Measurements from ENCODE around the gene SMARCA1.

DNA sequence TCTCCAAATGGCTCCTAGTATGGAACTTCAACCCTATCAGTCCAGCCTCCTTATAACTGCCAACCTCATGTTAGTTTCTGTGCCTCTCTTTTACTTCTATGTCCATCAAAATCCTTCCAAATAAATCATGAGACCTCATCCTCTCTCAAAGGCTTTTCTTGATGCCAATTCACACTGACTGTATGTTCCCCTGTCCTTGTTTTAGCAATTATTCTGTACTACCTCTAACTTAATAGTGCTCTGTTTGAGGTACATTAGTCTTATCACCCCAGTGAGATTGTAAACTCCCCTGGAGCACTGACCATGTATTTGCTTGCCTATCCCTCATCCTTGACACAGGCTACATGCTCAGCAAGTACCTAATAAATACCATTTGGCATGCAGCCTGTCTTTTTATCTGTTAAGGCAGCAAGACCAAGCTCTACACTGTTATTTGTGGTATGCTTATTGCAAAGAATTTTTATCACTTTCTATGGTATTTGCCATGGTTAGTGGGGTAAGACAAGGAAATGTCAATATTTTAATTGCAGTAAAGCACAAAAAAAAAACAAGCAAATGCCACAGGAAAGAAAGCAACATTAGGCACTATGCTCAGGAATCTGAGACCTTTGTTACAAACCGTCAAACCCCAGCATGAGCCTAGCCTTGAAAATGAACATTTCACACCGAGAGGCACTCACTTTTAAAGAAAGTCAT, 119.2 kb downstream of the SMARCA1 start:
- TF ChIP-seq, protein P1, sequence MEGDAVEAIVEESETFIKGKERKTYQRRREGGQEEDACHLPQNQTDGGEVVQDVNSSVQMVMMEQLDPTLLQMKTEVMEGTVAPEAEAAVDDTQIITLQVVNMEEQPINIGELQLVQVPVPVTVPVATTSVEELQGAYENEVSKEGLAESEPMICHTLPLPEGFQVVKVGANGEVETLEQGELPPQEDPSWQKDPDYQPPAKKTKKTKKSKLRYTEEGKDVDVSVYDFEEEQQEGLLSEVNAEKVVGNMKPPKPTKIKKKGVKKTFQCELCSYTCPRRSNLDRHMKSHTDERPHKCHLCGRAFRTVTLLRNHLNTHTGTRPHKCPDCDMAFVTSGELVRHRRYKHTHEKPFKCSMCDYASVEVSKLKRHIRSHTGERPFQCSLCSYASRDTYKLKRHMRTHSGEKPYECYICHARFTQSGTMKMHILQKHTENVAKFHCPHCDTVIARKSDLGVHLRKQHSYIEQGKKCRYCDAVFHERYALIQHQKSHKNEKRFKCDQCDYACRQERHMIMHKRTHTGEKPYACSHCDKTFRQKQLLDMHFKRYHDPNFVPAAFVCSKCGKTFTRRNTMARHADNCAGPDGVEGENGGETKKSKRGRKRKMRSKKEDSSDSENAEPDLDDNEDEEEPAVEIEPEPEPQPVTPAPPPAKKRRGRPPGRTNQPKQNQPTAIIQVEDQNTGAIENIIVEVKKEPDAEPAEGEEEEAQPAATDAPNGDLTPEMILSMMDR (conservative IDR thresholded peaks at IDR 0.05; ENCODE audit: low read depth in 2 of 2), result no peak
- TF ChIP-seq JUNB (IDR thresholded peaks at IDR 0.05; ENCODE audit: unreplicated experiment) (no peak), POLR2AphosphoS5 (IDR thresholded peaks at IDR 0.05; ENCODE audit: low read depth) (no peak), STAT1 (IDR thresholded peaks at IDR 0.05; ENCODE audit: unreplicated experiment) (no peak), ZNF114 (CRISPR knock-in tag; IDR thresholded peaks at IDR 0.05) (no peak), EZH2 (IDR thresholded peaks at IDR 0.05; ENCODE audit: low read depth, unreplicated experiment) (no peak), EZH2phosphoT487 (IDR thresholded peaks at IDR 0.05; ENCODE audit: unreplicated experiment) (no peak), CREB1 (CRISPR knock-in tag; IDR thresholded peaks at IDR 0.05; ENCODE audit: low read depth) (no peak), ZNF331 (CRISPR knock-in tag; IDR thresholded peaks at IDR 0.05; ENCODE audit: low read depth) (no peak), NANOG (IDR thresholded peaks at IDR 0.05; ENCODE audit: borderline replicate concordance) (no peak)
- TF ChIP-seq, protein P2, sequence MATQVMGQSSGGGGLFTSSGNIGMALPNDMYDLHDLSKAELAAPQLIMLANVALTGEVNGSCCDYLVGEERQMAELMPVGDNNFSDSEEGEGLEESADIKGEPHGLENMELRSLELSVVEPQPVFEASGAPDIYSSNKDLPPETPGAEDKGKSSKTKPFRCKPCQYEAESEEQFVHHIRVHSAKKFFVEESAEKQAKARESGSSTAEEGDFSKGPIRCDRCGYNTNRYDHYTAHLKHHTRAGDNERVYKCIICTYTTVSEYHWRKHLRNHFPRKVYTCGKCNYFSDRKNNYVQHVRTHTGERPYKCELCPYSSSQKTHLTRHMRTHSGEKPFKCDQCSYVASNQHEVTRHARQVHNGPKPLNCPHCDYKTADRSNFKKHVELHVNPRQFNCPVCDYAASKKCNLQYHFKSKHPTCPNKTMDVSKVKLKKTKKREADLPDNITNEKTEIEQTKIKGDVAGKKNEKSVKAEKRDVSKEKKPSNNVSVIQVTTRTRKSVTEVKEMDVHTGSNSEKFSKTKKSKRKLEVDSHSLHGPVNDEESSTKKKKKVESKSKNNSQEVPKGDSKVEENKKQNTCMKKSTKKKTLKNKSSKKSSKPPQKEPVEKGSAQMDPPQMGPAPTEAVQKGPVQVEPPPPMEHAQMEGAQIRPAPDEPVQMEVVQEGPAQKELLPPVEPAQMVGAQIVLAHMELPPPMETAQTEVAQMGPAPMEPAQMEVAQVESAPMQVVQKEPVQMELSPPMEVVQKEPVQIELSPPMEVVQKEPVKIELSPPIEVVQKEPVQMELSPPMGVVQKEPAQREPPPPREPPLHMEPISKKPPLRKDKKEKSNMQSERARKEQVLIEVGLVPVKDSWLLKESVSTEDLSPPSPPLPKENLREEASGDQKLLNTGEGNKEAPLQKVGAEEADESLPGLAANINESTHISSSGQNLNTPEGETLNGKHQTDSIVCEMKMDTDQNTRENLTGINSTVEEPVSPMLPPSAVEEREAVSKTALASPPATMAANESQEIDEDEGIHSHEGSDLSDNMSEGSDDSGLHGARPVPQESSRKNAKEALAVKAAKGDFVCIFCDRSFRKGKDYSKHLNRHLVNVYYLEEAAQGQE (IDR thresholded peaks at IDR 0.05; ENCODE audit: unreplicated experiment), result no peak
- TF ChIP-seq, protein P3, sequence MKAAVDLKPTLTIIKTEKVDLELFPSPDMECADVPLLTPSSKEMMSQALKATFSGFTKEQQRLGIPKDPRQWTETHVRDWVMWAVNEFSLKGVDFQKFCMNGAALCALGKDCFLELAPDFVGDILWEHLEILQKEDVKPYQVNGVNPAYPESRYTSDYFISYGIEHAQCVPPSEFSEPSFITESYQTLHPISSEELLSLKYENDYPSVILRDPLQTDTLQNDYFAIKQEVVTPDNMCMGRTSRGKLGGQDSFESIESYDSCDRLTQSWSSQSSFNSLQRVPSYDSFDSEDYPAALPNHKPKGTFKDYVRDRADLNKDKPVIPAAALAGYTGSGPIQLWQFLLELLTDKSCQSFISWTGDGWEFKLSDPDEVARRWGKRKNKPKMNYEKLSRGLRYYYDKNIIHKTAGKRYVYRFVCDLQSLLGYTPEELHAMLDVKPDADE (IDR thresholded peaks at IDR 0.05), result no peak
- TF ChIP-seq, protein P4, sequence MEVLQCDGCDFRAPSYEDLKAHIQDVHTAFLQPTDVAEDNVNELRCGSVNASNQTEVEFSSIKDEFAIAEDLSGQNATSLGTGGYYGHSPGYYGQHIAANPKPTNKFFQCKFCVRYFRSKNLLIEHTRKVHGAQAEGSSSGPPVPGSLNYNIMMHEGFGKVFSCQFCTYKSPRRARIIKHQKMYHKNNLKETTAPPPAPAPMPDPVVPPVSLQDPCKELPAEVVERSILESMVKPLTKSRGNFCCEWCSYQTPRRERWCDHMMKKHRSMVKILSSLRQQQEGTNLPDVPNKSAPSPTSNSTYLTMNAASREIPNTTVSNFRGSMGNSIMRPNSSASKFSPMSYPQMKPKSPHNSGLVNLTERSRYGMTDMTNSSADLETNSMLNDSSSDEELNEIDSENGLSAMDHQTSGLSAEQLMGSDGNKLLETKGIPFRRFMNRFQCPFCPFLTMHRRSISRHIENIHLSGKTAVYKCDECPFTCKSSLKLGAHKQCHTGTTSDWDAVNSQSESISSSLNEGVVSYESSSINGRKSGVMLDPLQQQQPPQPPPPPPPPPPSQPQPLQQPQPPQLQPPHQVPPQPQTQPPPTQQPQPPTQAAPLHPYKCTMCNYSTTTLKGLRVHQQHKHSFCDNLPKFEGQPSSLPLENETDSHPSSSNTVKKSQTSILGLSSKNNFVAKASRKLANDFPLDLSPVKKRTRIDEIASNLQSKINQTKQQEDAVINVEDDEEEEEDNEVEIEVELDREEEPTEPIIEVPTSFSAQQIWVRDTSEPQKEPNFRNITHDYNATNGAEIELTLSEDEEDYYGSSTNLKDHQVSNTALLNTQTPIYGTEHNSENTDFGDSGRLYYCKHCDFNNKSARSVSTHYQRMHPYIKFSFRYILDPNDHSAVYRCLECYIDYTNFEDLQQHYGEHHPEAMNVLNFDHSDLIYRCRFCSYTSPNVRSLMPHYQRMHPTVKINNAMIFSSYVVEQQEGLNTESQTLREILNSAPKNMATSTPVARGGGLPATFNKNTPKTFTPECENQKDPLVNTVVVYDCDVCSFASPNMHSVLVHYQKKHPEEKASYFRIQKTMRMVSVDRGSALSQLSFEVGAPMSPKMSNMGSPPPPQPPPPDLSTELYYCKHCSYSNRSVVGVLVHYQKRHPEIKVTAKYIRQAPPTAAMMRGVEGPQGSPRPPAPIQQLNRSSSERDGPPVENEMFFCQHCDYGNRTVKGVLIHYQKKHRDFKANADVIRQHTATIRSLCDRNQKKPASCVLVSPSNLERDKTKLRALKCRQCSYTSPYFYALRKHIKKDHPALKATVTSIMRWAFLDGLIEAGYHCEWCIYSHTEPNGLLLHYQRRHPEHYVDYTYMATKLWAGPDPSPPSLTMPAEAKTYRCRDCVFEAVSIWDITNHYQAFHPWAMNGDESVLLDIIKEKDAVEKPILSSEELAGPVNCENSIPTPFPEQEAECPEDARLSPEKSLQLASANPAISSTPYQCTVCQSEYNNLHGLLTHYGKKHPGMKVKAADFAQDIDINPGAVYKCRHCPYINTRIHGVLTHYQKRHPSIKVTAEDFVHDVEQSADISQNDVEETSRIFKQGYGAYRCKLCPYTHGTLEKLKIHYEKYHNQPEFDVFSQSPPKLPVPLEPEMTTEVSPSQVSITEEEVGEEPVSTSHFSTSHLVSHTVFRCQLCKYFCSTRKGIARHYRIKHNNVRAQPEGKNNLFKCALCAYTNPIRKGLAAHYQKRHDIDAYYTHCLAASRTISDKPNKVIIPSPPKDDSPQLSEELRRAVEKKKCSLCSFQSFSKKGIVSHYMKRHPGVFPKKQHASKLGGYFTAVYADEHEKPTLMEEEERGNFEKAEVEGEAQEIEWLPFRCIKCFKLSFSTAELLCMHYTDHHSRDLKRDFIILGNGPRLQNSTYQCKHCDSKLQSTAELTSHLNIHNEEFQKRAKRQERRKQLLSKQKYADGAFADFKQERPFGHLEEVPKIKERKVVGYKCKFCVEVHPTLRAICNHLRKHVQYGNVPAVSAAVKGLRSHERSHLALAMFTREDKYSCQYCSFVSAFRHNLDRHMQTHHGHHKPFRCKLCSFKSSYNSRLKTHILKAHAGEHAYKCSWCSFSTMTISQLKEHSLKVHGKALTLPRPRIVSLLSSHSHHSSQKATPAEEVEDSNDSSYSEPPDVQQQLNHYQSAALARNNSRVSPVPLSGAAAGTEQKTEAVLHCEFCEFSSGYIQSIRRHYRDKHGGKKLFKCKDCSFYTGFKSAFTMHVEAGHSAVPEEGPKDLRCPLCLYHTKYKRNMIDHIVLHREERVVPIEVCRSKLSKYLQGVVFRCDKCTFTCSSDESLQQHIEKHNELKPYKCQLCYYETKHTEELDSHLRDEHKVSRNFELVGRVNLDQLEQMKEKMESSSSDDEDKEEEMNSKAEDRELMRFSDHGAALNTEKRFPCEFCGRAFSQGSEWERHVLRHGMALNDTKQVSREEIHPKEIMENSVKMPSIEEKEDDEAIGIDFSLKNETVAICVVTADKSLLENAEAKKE (CRISPR knock-in tag; IDR thresholded peaks at IDR 0.05), result no peak
